HG03103 (cell line): ENCODE data around the gene ZSCAN5A.
"Not testable (repeated sequence)": the region's sequence is repeated elsewhere in the genome, so short reads cannot be mapped to it uniquely, and the experiment has no call there.

Experiments
- ATAC-seq: cut with Tn5 transposase; IDR thresholded peaks from one replicate; pipeline ENCODE4 v1.9.1; 2021; ENCODE audit warnings: low read depth; ENCODE audit not compliant: unreplicated experiment

Gene ZSCAN5A

GRCh38 chr19:56315077-56315828 is 614 bp upstream of the ZSCAN5A start:
- ATAC-seq, result peak; percentile 57

- no peak for ATAC-seq
Observed at GRCh38 chr19:56314018-56314380, 640 bp downstream of the ZSCAN5A start.

GRCh38 chr19:56312787-56313657 is 1.6 kb downstream of the ZSCAN5A start:
- no peak for ATAC-seq

- ATAC-seq, result no peak
Observed at GRCh38 chr19:56312342-56312741, 2.3 kb downstream of the ZSCAN5A start.

- no peak for ATAC-seq
Observed at GRCh38 chr19:56310462-56310861, 4.2 kb downstream of the ZSCAN5A start.

GRCh38 chr19:56309511-56310185 is 5.0 kb downstream of the ZSCAN5A start:
- ATAC-seq, result no peak

- ATAC-seq, result no peak
Observed at GRCh38 chr19:56308792-56309191, 5.8 kb downstream of the ZSCAN5A start.

- not testable (repeated sequence) for ATAC-seq
Observed at GRCh38 chr19:56307062-56307461, 7.6 kb downstream of the ZSCAN5A start.

- no peak for ATAC-seq
Observed at GRCh38 chr19:56306016-56306415, 8.6 kb downstream of the ZSCAN5A start.

GRCh38 chr19:56304243-56304642 is 10.4 kb downstream of the ZSCAN5A start:
- no peak for ATAC-seq

GRCh38 chr19:56301886-56302620 is 12.6 kb downstream of the ZSCAN5A start:
- ATAC-seq, result no peak

GRCh38 chr19:56301155-56301554 is 13.5 kb downstream of the ZSCAN5A start:
- ATAC-seq, result no peak

- no peak for ATAC-seq
Observed at GRCh38 chr19:56299688-56300087, 15.0 kb downstream of the ZSCAN5A start.

GRCh38 chr19:56297010-56297409 is 17.6 kb downstream of the ZSCAN5A start:
- no peak for ATAC-seq

GRCh38 chr19:56295531-56296455 is 18.8 kb downstream of the ZSCAN5A start:
- no peak for ATAC-seq

- ATAC-seq, result no peak
Observed at GRCh38 chr19:56294549-56294948, 20.1 kb downstream of the ZSCAN5A start.

GRCh38 chr19:56291867-56292266 is 22.8 kb downstream of the ZSCAN5A start:
- no peak for ATAC-seq

- no peak for ATAC-seq
Observed at GRCh38 chr19:56290104-56290503, 24.5 kb downstream of the ZSCAN5A start.

GRCh38 chr19:56284746-56285145 is 29.9 kb downstream of the ZSCAN5A start:
- ATAC-seq, result no peak

GRCh38 chr19:56282809-56283208 is 31.8 kb downstream of the ZSCAN5A start:
- no peak for ATAC-seq
